MM.1S (cell line): Measurements from ENCODE around the gene PRKRA.
A peak's percentile ranks its signal among the peaks of the same experiment; 100 is the strongest.

Experiments
- DNase-seq: peaks from one replicate; pipeline ENCODE4 v3.0.0-alpha.2; 2015
- H2AFZ ChIP-seq: fragments of 300-600 bp; sonication (generic); 2 replicates; pipeline ENCODE4 v1.6.0; 2016; ENCODE audit warnings: antibody characterized with exemption, low read length
- H3F3A ChIP-seq: fragments of 300-600 bp; sonication (generic); 2 replicates; pipeline ENCODE4 v1.6.1; 2016; ENCODE audit warnings: mild to moderate bottlenecking, antibody characterized with exemption, low read length, moderate library complexity, mixed read lengths; ENCODE audit not compliant: insufficient read depth
- H3K27ac ChIP-seq: fragments of 300-600 bp; sonication (generic); 2 replicates; pipeline ENCODE4 v1.5.1; 2016; ENCODE audit warnings: mild to moderate bottlenecking, low read length
- H3K27me3 ChIP-seq: fragments of 300-600 bp; sonication (generic); replicated peaks from 2 replicates; pipeline ENCODE4 v1.6.0; 2016; ENCODE audit warnings: low read length; ENCODE audit not compliant: insufficient read depth
- H3K36me3 ChIP-seq: fragments of 300-600 bp; sonication (generic); replicated peaks from 2 replicates; pipeline ENCODE4 v1.6.1; 2016; ENCODE audit warnings: mild to moderate bottlenecking, low read length, mixed read lengths; ENCODE audit not compliant: insufficient read depth
- H3K4me1 ChIP-seq: fragments of 300-600 bp; sonication (generic); 2 replicates; pipeline ENCODE4 v1.6.1; 2016; ENCODE audit warnings: low read length, mixed read lengths
- H3K4me2 ChIP-seq: fragments of 300-600 bp; sonication (generic); 2 replicates; pipeline ENCODE4 v1.6.0; 2016; ENCODE audit warnings: low read depth, low read length
- H3K4me3 ChIP-seq: fragments of 300-600 bp; sonication (generic); 2 replicates; pipeline ENCODE4 v1.5.1; 2016; ENCODE audit warnings: low read length, mixed read lengths
- H3K79me2 ChIP-seq: fragments of 300-600 bp; sonication (generic); 2 replicates; pipeline ENCODE4 v1.6.1; 2016; ENCODE audit warnings: mixed run types, low read length, mixed read lengths
- H3K9ac ChIP-seq: fragments of 300-600 bp; sonication (generic); 2 replicates; pipeline ENCODE4 v1.6.1; 2016; ENCODE audit warnings: low read length, mixed read lengths
- H3K9me2 ChIP-seq: fragments of 300-600 bp; sonication (generic); replicated peaks from 2 replicates; pipeline ENCODE4 v1.6.1; 2016; ENCODE audit warnings: mild to moderate bottlenecking, low read length, mixed read lengths; ENCODE audit not compliant: insufficient read depth
- H3K9me3 ChIP-seq: fragments of 300-600 bp; sonication (generic); replicated peaks from 2 replicates; pipeline ENCODE4 v1.6.1; 2016; ENCODE audit warnings: mild to moderate bottlenecking, low read length, mixed read lengths; ENCODE audit not compliant: insufficient read depth
- H4K20me1 ChIP-seq: fragments of 300-600 bp; sonication (generic); 2 replicates; pipeline ENCODE4 v1.6.1; 2016; ENCODE audit warnings: mild to moderate bottlenecking, low read length, moderate library complexity, mixed read lengths; ENCODE audit not compliant: insufficient read depth
- EZH2 ChIP-seq: fragments of 300-600 bp; sonication (generic); optimal IDR thresholded peaks from 2 replicates; pipeline ENCODE3; 2017; ENCODE audit warnings: low read depth, mild to moderate bottlenecking, antibody characterized with exemption, low read length, mixed read lengths
- EZH2phosphoT487 ChIP-seq: fragments of 300-600 bp; sonication (generic); IDR thresholded peaks from 2 replicates; pipeline ENCODE4 v1.6.1; 2018; ENCODE audit warnings: antibody characterized with exemption, low read length
- TF ChIP-seq, protein P1 (sequence below): fragments of 300-600 bp; sonication (generic); IDR thresholded peaks from 2 replicates; pipeline ENCODE4 v1.5.1; 2016; ENCODE audit warnings: antibody characterized with exemption, low read length, mixed read lengths

PRKRA gene

GRCh38 chr2:178478130-178478438 is 27.1 kb upstream of the PRKRA start:
- Histone ChIP-seq H3K27ac (peak overlapping the region; percentile 85; the same call in 1 of the 2 replicates), H3F3A (peaks cover 25% of the 10 kb centered on the region), H3K9ac (peak overlapping the region; percentile 73), H4K20me1 (no peaks in the 10 kb centered on the region), H3K36me3 (no peaks in the 10 kb centered on the region), H3K9me2 (no peaks in the 10 kb centered on the region), H3K4me3 (peak overlapping the region; percentile 73), H3K79me2 (peaks cover 25% of the 10 kb centered on the region), H2AFZ (peak overlapping the region; percentile 81), H3K4me2 (peak overlapping the region; percentile 63; the same call in 1 of the 2 replicates), H3K27me3 (no peaks in the 10 kb centered on the region), H3K9me3 (no peaks in the 10 kb centered on the region), H3K4me1 (peaks cover 25% of the 10 kb centered on the region)
- DNase-seq = no peak
- TF ChIP-seq EZH2 = no peak
- TF ChIP-seq, protein P1, sequence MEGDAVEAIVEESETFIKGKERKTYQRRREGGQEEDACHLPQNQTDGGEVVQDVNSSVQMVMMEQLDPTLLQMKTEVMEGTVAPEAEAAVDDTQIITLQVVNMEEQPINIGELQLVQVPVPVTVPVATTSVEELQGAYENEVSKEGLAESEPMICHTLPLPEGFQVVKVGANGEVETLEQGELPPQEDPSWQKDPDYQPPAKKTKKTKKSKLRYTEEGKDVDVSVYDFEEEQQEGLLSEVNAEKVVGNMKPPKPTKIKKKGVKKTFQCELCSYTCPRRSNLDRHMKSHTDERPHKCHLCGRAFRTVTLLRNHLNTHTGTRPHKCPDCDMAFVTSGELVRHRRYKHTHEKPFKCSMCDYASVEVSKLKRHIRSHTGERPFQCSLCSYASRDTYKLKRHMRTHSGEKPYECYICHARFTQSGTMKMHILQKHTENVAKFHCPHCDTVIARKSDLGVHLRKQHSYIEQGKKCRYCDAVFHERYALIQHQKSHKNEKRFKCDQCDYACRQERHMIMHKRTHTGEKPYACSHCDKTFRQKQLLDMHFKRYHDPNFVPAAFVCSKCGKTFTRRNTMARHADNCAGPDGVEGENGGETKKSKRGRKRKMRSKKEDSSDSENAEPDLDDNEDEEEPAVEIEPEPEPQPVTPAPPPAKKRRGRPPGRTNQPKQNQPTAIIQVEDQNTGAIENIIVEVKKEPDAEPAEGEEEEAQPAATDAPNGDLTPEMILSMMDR = no peak
- TF ChIP-seq EZH2phosphoT487 = no peak

- Histone ChIP-seq H2AFZ (peak overlapping the region; percentile 81), H3K79me2 (peaks cover 20% of the 10 kb centered on the region), H3K4me3 (peak overlapping the region; percentile 73), H3K9ac (peak overlapping the region; percentile 73; the same call in 1 of the 2 replicates), H4K20me1 (no peaks in the 10 kb centered on the region), H3K36me3 (no peaks in the 10 kb centered on the region), H3K9me3 (no peaks in the 10 kb centered on the region), H3K4me2 (peak overlapping the region; percentile 63), H3K4me1 (peaks cover 25% of the 10 kb centered on the region), H3F3A (peaks cover 25% of the 10 kb centered on the region), H3K27me3 (no peaks in the 10 kb centered on the region), H3K27ac (peak overlapping the region; percentile 85; the same call in 1 of the 2 replicates), H3K9me2 (no peaks in the 10 kb centered on the region)
- DNase-seq = no peak
- TF ChIP-seq, protein P1 = no peak
- TF ChIP-seq EZH2phosphoT487 (no peak), EZH2 (no peak)
Observed at GRCh38 chr2:178477443-178478129, 26.6 kb upstream of the PRKRA start.

GRCh38 chr2:178476477-178476876 is 25.5 kb upstream of the PRKRA start:
- no peak overlapping the region for H3K9ac ChIP-seq
- peaks cover 9% of the 10 kb centered on the region for H3K79me2 ChIP-seq
- H4K20me1 ChIP-seq = no peaks in the 10 kb centered on the region
- no peak overlapping the region for H3K27ac ChIP-seq
- no peak overlapping the region for H3K4me2 ChIP-seq
- no peaks in the 10 kb centered on the region for H3K27me3 ChIP-seq
- H3K9me3 ChIP-seq = no peaks in the 10 kb centered on the region
- DNase-seq = no peak
- no peaks in the 10 kb centered on the region for H3K36me3 ChIP-seq
- TF ChIP-seq, protein P1 = no peak
- TF ChIP-seq EZH2 (no peak), EZH2phosphoT487 (no peak)
- peaks cover 25% of the 10 kb centered on the region for H3F3A ChIP-seq
- no peaks in the 10 kb centered on the region for H3K9me2 ChIP-seq
- peaks cover 14% of the 10 kb centered on the region for H3K4me1 ChIP-seq
- H3K4me3 ChIP-seq = no peak overlapping the region
- no peak overlapping the region for H2AFZ ChIP-seq
